Tibial nerve (tissue), 4 donors: ENCODE data around the gene MPV17. TPM values are rescaled to one million over a fixed set of nuclear protein-coding genes. Genes with fewer than 3 reads are reported as not detected.
A peak's percentile ranks its signal among the peaks of the same experiment; 100 is the strongest.

ENCODE experiments used
- DNase-seq, 2 donors: peaks; one replicate each; pipeline ENCODE4 v3.0.0-alpha.2; 2019; ENCODE audit warnings: low spot score in 2 of 2
- H3K27ac ChIP-seq, 4 donors: fragments of 200-600 bp; sonication (generic) in 3 of 4; one replicate each; pipeline ENCODE4 v1.5.1; 2017 to 2019; ENCODE audit warnings: mild to moderate bottlenecking in 1 of 4
- H3K27me3 ChIP-seq, 2 donors: fragments of 200-600 bp; sonication (generic) in 1 of 2; one replicate each; pipeline versions ENCODE4 v1.5.1 to v1.6.0; 2017 to 2019
- H3K36me3 ChIP-seq, 3 donors: fragments of 200-600 bp; sonication (generic); one replicate each; pipeline ENCODE4 v1.5.1; 2018 to 2019
- H3K4me1 ChIP-seq, 4 donors: fragments of 200-600 bp; sonication (generic) in 3 of 4; one replicate each; pipeline ENCODE4 v1.5.1; 2017 to 2019
- H3K4me3 ChIP-seq, 4 donors: fragments of 200-600 bp; sonication (generic) in 3 of 4; one replicate each; pipeline ENCODE4 v1.5.1; 2017 to 2019; ENCODE audit warnings: mild to moderate bottlenecking in 1 of 4, moderate library complexity in 1 of 4
- H3K9me3 ChIP-seq, 4 donors: fragments of 200-600 bp; sonication (generic) in 3 of 4; one replicate each; pipeline ENCODE4 v1.5.1; 2017 to 2019
- CTCF ChIP-seq, 5 experiments: fragments of 200-600 bp in 3 of 5; fragments of 450-650 bp in 2 of 5; sonication (generic) in 3 of 5; IDR thresholded peaks; one replicate each; pipeline ENCODE4 v1.5.1; 2016 to 2019; ENCODE audit warnings: antibody characterized with exemption in 5 of 5, mild to moderate bottlenecking in 3 of 5, moderate library complexity in 2 of 5
- EP300 ChIP-seq, 2 donors: sonication (generic); formaldehyde crosslinking; IDR thresholded peaks; one replicate each; pipeline ENCODE4 v1.6.1; 2017; ENCODE audit warnings: antibody characterized with exemption in 2 of 2, mild to moderate bottlenecking in 1 of 2
- POLR2A ChIP-seq, 2 donors: fragments of 450-650 bp; IDR thresholded peaks; one replicate each; pipeline ENCODE4 v1.6.1; 2017; ENCODE audit warnings: antibody characterized with exemption in 2 of 2, mild to moderate bottlenecking in 2 of 2, moderate library complexity in 2 of 2
- WGBS, 2 donors: methylation state at CpG; one replicate each; pipeline ENCODE4 v1.1.5; 2018; 5-methylcytosine and 5-hydroxymethylcytosine counted together
- total RNA-seq, 4 donors: library from RNA; depleted of rRNA; stranded (reverse); fragments of >200 nt; gene quantifications; one replicate each; pipeline ENCODE4 v1.1.0, GENCODE V29; 2016

MPV17 gene
- total RNA-seq, 4 donors from 2014 or later: 68.4 to 105 (median 87.3) TPM

- TF ChIP-seq EP300 (IDR thresholded peaks at IDR 0.05) (no peak), CTCF (IDR thresholded peaks at IDR 0.05) (no peak), POLR2A (IDR thresholded peaks at IDR 0.05) (no peak)
Observed at GRCh38 chr2:27347641-27348040, 24.7 kb upstream of the MPV17 start.

GRCh38 chr2:27336173-27336572, 13.3 kb upstream of the MPV17 start:
- WGBS, 2 donors: 93 to 95% methylated on average over 7 of the region's 7 CpGs
- H3K36me3 ChIP-seq: peaks cover 13 to 99% (median 26%) of the 10 kb centered on the region in 3 donors

More at GRCh38 chr2:27347641-27348040, 24.7 kb upstream of the MPV17 start:
- peaks cover 0 to 20% (median 0%) of the 10 kb centered on the region in 4 donors for H3K4me1 ChIP-seq
- H3K27me3 ChIP-seq: no peaks in the 10 kb centered on the region
- no peak overlapping the region for H3K4me3 ChIP-seq
- no peak for DNase-seq
- H3K36me3 ChIP-seq: peaks cover 0 to 9% (median 0%) of the 10 kb centered on the region in 3 donors
- H3K9me3 ChIP-seq: no peaks in the 10 kb centered on the region
- WGBS, 2 donors: 88 to 92% methylated on average over 2 of the region's 2 CpGs
- H3K27ac ChIP-seq: peak overlapping the region in 1 of 4 donors; percentile 17

GRCh38 chr2:27335311-27335710, 12.4 kb upstream of the MPV17 start:
- no peak for DNase-seq
- TF ChIP-seq CTCF (IDR thresholded peaks at IDR 0.05) (no peak), POLR2A (IDR thresholded peaks at IDR 0.05) (no peak), EP300 (IDR thresholded peaks at IDR 0.05) (no peak)
- WGBS, 2 donors: 89 to 96% methylated on average over 3 of the region's 3 CpGs
- Histone ChIP-seq H3K36me3 (peaks cover 13 to 99% (median 24%) of the 10 kb centered on the region in 3 donors), H3K4me1 (no peaks in the 10 kb centered on the region), H3K27me3 (no peaks in the 10 kb centered on the region), H3K4me3 (no peak overlapping the region), H3K27ac (no peak overlapping the region), H3K9me3 (no peaks in the 10 kb centered on the region)

More at GRCh38 chr2:27336173-27336572, 13.3 kb upstream of the MPV17 start:
- Histone ChIP-seq H3K9me3 (no peaks in the 10 kb centered on the region), H3K4me3 (no peak overlapping the region), H3K27me3 (no peaks in the 10 kb centered on the region), H3K4me1 (no peaks in the 10 kb centered on the region), H3K27ac (no peak overlapping the region)
- no peak for DNase-seq
- no peak for TF ChIP-seq POLR2A (IDR thresholded peaks at IDR 0.05)
- no peak for TF ChIP-seq EP300 (IDR thresholded peaks at IDR 0.05)
- TF ChIP-seq CTCF (IDR thresholded peaks at IDR 0.05): no peak

GRCh38 chr2:27324720-27325119, 1.8 kb upstream of the MPV17 start:
- Histone ChIP-seq H3K4me3 (no peak overlapping the region), H3K9me3 (no peaks in the 10 kb centered on the region), H3K4me1 (peaks cover 0 to 28% (median 15%) of the 10 kb centered on the region in 4 donors), H3K27me3 (no peaks in the 10 kb centered on the region), H3K27ac (no peak overlapping the region), H3K36me3 (peaks cover 0 to 40% (median 6%) of the 10 kb centered on the region in 3 donors)
- TF ChIP-seq CTCF (IDR thresholded peaks at IDR 0.05): no peak
- DNase-seq: no peak
- WGBS, 2 donors: 92 to 96% methylated on average over 2 to 5 of the region's 5 CpGs

- TF ChIP-seq CTCF (IDR thresholded peaks at IDR 0.05): no peak
- TF ChIP-seq POLR2A (IDR thresholded peaks at IDR 0.05): no peak
- no peak for TF ChIP-seq EP300 (IDR thresholded peaks at IDR 0.05)
- no peaks in the 10 kb centered on the region for H3K9me3 ChIP-seq
- 16 to 19% methylated on average over 5 of the region's 5 CpGs for WGBS, 2 donors
- H3K27ac ChIP-seq: peak overlapping the region; percentile 88 to 97 (median 96)
- no peak for DNase-seq
- H3K36me3 ChIP-seq: peaks cover 0 to 30% (median 0%) of the 10 kb centered on the region in 3 donors
- peaks cover 0 to 28% (median 15%) of the 10 kb centered on the region in 4 donors for H3K4me1 ChIP-seq
- no peaks in the 10 kb centered on the region for H3K27me3 ChIP-seq
- H3K4me3 ChIP-seq: peak overlapping the region; percentile 59 to 85 (median 74)
Observed at GRCh38 chr2:27323596-27324285, 844 bp upstream of the MPV17 start.
